Breast epithelium (tissue), 3 donors: ENCODE measurements around the gene KATNIP.

Experiments
- CTCF ChIP-seq, 3 donors: fragments of 450-650 bp; IDR thresholded peaks; one replicate each; pipeline ENCODE4 v1.5.1; 2016 to 2017; ENCODE audit warnings: antibody characterized with exemption in 3 of 3, mild to moderate bottlenecking in 3 of 3, moderate library complexity in 3 of 3
- POLR2AphosphoS5 ChIP-seq, 3 donors: sonication (generic); formaldehyde crosslinking; IDR thresholded peaks; one replicate each; pipeline ENCODE4 v1.6.1; 2017; ENCODE audit warnings: antibody characterized with exemption in 3 of 3

GRCh38 chr16:27528294-27528693 lies 21.6 kb upstream of the KATNIP start:
- no peak for TF ChIP-seq CTCF (IDR thresholded peaks at IDR 0.05)
- TF ChIP-seq POLR2AphosphoS5 (IDR thresholded peaks at IDR 0.05), result no peak
